WERI-Rb-1 (cell line): ENCODE data around the gene SVIL.
"Not testable (repeated sequence)": the region's sequence is repeated elsewhere in the genome, so short reads cannot be mapped to it uniquely, and the experiment has no call there.

Source experiments
- DNase-seq: peaks from one replicate; pipeline ENCODE4 v3.0.0-alpha.2; 2020
- H3K27ac ChIP-seq: fragments of 250-450 bp; sonication (Bioruptor Pico); 2 replicates; pipeline ENCODE4 v1.5.1; 2020; ENCODE audit warnings: mild to moderate bottlenecking, moderate library complexity
- H3K27me3 ChIP-seq: fragments of 250-450 bp; sonication (Bioruptor Pico); 2 replicates; pipeline ENCODE4 v1.5.1; 2021; ENCODE audit warnings: mild to moderate bottlenecking, low read depth, moderate library complexity; ENCODE audit not compliant: insufficient read depth, severe bottlenecking
- H3K36me3 ChIP-seq: fragments of 250-450 bp; sonication (Bioruptor Pico); 2 replicates; pipeline ENCODE4 v1.5.1; 2020; ENCODE audit warnings: mild to moderate bottlenecking, moderate library complexity
- H3K4me3 ChIP-seq: 2 replicates; pipeline ENCODE4 v1.5.1; 2011; ENCODE audit warnings: low read depth, mild to moderate bottlenecking, control low read depth, low read length
- H3K9me3 ChIP-seq: fragments of 250-450 bp; sonication (Bioruptor Pico); 2 replicates; pipeline ENCODE4 v1.5.1; 2021; ENCODE audit warnings: mild to moderate bottlenecking, moderate library complexity; ENCODE audit not compliant: severe bottlenecking
- TF ChIP-seq, protein P1 (sequence below): IDR thresholded peaks from 2 replicates; pipeline ENCODE4 v1.5.1; 2011; ENCODE audit warnings: low read depth, mild to moderate bottlenecking, control low read depth, inconsistent platforms, low read length

SVIL gene

DNA sequence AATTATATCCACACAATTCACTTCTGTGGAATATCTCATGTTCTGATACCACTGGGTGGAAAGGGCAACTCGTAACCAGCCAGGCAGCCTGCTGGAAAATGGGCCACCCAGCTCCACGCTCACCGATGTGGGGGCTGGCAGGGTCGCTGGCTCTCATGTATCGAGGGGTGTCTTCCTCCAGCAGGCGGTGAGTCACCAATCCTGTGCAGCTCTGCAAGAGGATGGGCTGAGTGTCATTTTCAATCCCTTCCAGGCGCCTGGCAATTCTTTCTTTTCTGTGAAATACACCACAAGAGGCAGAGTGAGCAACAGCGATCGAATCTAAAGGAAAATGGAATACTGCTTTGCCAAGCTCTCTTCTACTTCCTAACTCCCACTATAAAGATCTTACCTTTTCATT, 80.1 kb downstream of the SVIL start:
- TF ChIP-seq, protein P1, sequence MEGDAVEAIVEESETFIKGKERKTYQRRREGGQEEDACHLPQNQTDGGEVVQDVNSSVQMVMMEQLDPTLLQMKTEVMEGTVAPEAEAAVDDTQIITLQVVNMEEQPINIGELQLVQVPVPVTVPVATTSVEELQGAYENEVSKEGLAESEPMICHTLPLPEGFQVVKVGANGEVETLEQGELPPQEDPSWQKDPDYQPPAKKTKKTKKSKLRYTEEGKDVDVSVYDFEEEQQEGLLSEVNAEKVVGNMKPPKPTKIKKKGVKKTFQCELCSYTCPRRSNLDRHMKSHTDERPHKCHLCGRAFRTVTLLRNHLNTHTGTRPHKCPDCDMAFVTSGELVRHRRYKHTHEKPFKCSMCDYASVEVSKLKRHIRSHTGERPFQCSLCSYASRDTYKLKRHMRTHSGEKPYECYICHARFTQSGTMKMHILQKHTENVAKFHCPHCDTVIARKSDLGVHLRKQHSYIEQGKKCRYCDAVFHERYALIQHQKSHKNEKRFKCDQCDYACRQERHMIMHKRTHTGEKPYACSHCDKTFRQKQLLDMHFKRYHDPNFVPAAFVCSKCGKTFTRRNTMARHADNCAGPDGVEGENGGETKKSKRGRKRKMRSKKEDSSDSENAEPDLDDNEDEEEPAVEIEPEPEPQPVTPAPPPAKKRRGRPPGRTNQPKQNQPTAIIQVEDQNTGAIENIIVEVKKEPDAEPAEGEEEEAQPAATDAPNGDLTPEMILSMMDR = no peak
- Histone ChIP-seq H3K36me3 (no peaks in the 10 kb centered on the region), H3K27ac (no peak overlapping the region), H3K27me3 (no peaks in the 10 kb centered on the region), H3K9me3 (no peaks in the 10 kb centered on the region), H3K4me3 (no peak overlapping the region)
- DNase-seq = no peak

DNA sequence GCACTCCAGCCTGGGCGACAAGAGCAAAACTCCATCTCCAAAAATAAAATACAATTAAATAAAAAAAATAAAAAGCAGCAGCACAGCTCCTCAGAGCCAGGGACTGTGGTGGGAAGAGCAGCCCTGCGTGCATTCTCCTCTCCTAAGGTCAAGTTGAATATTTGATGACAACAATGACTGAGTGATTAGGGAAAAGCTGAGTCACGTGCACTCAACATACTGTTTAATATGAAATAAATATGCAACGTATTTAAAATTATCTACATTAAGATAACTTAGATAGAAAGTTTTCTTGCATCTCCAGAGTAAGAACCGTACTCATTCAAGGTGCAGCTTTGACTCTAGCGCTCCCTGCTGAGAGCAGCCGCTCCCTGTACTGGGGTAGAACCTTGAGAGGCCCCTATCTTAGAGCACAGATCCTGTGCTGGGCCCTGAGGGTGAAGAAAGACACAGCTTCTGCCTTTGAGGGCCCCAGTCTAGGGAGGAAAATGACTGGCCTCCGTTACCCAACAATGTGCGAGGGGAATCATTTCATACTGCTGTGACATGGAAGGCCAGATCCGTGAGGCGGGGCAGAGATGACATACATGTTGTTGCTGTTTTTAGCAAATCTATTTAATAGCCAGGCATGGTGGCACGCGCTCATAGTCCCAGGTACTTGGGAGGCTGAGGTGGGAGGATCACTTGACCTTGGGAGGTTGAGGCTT, 81.1 kb downstream of the SVIL start:
- no peak overlapping the region for H3K27ac ChIP-seq
- H3K9me3 ChIP-seq = no peaks in the 10 kb centered on the region
- H3K27me3 ChIP-seq = no peaks in the 10 kb centered on the region
- no peak overlapping the region for H3K4me3 ChIP-seq
- H3K36me3 ChIP-seq = no peaks in the 10 kb centered on the region
- TF ChIP-seq, protein P1 = no peak
- DNase-seq = no peak

DNA sequence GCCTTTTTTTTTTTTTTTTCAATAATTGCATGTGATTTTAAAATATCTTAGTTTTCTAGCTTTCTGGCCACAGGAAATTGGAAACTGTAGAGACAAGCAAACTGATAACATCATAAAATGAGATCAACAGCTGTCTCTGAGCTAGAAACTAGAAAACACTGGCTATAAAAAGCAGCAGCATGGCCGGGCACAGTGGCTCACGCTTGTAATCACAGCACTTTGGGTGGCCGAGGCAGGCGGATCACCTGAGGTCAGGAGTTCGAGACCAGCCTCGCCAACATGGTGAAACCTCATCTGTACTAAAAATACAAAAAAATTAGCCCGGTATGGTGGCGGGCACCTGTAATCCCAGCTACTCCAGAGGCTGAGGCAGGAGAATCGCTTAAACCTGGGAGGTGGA, 81.7 kb downstream of the SVIL start:
- not testable (repeated sequence) for H3K27me3 ChIP-seq, H3K27ac ChIP-seq, H3K36me3 ChIP-seq, DNase-seq, H3K4me3 ChIP-seq, H3K9me3 ChIP-seq

DNA sequence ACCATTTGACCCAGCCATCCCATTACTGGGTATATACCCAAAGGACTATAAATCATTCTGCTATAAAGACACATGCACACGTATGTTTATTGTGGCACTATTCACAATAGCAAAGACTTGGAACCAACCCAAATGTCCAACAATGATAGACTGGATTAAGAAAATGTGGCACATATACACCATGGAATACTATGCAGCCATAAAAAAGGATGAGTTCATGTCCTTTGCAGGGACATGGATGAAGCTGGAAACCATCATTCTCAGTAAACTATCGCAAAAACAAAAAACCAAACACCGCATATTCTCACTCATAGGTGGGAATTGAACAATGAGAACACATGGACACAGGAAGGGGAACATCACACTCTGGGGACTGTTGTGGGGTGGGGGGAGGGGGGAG, 85.3 kb downstream of the SVIL start:
- not testable (repeated sequence) for H3K27me3 ChIP-seq, DNase-seq, H3K4me3 ChIP-seq, H3K27ac ChIP-seq, H3K9me3 ChIP-seq, H3K36me3 ChIP-seq

DNA sequence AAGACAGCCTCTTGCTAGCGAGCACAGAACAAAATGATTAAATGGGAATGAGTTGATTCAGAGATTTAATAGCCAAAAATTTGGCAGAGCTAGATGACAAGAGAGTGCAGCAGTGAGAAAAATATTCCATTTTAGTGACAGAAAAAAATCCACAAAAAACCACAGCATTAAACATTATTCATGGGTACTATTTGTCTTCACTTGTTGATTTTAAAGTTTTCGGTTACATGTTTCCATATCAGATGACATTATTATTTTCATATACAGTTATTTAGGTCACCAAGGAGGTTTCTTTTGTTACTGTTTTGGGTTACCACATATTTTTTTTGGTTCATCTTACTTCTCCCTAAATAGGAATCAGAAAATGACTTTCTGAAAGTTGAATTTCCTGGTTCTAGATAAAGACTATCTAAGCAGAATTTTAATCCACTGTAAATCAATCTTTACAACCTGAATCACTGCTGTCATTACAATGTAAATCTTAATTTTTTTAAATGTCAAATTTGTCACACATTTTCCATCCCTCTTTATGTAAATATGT, 87.9 kb downstream of the SVIL start:
- Histone ChIP-seq H3K27ac (no peak overlapping the region), H3K36me3 (no peaks in the 10 kb centered on the region), H3K27me3 (no peaks in the 10 kb centered on the region), H3K9me3 (no peaks in the 10 kb centered on the region), H3K4me3 (no peak overlapping the region)
- TF ChIP-seq, protein P1 = no peak
- no peak for DNase-seq

DNA sequence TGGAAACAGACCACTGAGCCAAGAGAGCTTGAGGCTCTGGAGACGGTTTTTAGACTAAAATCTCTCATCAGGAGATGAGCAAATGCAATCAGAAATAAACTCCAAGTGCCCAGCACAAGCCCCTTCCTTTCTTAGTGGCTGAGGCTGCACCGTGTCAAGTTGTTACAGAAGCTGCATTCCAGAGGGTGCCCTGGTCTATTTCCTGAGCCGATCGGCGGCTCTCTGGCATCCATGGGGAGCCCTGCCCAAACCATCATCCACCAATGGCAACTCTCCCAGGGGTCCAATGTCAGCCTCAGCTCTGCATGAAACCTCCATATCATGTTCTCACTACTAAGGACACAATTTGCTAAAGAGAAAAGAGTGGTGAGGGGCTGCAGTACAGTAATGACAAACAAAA, 89.6 kb downstream of the SVIL start:
- no peaks in the 10 kb centered on the region for H3K27me3 ChIP-seq
- H3K9me3 ChIP-seq = no peaks in the 10 kb centered on the region
- H3K4me3 ChIP-seq = no peak overlapping the region
- TF ChIP-seq, protein P1 = no peak
- no peaks in the 10 kb centered on the region for H3K36me3 ChIP-seq
- no peak for DNase-seq
- no peak overlapping the region for H3K27ac ChIP-seq

DNA sequence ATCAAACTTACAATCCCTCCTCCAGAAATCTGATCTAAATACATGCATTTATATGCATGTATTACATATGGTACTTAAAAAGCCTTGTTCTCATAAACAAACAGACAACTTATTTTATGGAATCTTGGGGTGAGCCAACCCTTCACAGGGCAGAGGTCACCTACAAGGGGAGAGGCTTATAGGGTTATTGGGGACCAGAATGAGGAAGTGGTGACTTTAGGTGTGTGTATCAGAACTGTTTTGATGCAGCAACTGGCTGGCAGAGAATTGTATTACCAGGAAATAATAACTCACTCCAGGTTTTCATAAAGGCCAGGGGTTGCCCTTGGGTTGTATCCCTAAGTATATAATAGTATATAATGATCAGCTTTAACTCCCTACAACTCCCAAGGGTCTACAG, 91.1 kb downstream of the SVIL start:
- no peaks in the 10 kb centered on the region for H3K9me3 ChIP-seq
- H3K27me3 ChIP-seq = no peaks in the 10 kb centered on the region
- DNase-seq = no peak
- TF ChIP-seq, protein P1 = no peak
- H3K27ac ChIP-seq = no peak overlapping the region
- no peak overlapping the region for H3K4me3 ChIP-seq
- H3K36me3 ChIP-seq = no peaks in the 10 kb centered on the region
